Activated naive CD4-positive, alpha-beta T cell treated with Interleukin-2 at 50 U/mL for 16 hours (primary cell): ENCODE results near the gene PAQR7.

ENCODE experiments used
- DNase-seq: peaks from one replicate; pipeline ENCODE4 v3.0.0-alpha.2; 2020

The PAQR7 gene

DNA sequence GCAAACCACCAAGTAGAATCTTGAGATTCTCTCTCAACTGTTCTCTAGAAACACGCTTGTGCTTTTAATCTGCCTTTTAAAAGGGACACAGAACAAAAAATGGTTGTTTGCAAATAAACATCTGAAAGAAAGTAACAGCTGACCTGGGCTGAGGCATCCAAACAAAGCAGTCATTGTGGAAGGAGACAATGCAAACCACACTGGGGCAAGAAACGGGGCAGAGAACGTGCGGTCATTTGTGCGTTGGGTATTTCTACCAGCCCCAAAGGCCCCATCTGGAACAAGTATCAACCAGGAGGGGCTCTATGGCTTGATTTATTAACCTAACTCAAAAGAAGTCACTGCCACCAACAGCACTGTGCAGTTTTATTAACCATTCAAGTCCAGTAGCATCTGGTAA is 24.7 kb upstream of the PAQR7 start:
- no peak for DNase-seq

DNA sequence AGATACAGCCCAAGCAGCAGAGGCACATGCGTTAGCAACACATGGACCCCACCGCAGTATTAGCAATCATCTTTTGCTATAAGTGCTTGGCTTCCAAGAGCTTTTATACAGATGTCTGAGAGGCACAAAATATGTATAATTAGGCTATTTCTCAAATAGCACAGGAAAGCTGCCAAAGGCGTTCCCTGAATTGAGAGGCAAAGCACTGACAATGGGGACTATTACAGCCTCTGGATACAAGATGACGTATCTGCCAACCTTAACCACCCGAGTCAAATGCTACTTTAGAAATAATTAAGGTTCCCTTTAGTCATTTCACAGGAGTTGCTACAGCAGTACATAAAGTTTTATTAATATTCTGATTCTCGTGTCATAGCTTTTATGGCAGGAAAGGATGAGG is 24.3 kb upstream of the PAQR7 start:
- DNase-seq = no peak

DNA sequence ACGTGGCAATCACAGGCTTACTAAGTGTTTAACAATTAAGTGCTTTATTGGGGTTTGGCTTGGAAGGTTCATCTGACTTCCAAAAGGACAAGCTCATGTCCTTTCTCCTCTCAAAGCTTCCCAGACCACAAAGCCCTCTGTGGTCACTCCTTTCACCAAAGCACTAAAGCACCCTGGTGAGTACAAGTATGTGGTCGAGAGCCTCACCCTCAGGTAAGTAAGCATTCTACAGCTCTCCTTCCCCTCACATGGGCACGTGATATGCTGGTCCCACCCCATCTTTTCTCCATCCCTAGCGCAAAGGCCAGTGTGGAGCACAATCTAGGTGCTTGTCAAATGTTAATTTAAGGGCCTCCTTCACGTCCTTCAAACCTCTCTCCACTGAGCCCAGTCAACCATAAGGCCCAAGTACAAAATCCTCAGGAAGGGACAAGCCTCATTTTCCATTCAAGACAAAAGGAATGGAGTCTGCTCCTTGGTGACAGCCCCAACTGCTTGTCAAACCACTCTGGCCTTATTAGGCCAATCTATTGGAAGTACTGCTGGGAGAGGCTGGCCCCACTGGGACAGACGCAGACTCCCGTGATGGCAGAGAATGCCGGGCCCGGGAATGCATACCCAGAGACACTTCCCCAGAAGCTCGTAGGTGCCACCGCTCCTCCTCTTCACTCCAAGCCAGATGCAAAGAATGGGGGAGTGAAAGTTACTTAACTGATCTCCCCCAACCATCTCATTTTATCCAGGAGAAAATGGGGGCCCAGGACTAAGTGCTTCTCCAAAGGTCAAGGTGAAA is 22.9 kb upstream of the PAQR7 start:
- DNase-seq = no peak

DNA sequence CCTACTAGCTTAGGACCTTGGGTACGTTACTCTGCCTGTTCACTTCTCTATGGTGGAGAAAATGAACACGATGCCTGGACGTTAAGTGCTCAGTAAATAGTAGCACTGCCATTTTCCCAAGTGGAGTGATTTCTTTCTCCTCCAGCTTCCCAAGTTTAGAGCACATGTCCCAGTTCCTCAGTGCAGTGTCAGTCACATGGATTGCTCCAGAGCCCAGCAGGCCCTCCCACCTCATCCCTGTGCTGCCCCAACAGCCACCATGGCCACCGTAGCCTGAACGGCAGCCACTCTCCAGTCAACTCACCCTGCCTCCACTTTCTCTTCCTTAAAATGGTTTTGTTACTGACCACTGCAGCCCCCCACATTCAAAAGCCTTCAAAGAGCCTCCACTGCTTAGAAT is 22.2 kb upstream of the PAQR7 start:
- DNase-seq = no peak

DNA sequence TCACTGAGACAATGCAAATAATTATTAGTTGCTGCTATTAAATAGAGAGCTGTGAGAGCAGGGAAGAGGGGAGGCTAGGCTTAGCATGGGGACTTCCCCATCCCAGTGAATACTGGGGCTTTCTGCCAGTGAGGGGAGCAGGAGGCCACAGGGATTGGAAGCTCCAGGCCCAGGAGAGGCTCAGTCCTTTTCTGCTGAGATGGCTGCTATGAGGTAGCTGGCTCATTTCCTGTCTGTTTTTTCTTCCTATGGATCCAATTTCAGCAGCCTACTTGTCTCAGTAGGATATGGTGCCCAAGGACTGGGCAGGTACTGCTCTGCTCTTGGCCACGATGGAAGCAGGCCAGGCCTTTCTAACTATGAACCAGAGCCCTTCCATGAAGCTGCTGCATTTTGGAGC is 20.8 kb upstream of the PAQR7 start:
- DNase-seq = no peak

DNA sequence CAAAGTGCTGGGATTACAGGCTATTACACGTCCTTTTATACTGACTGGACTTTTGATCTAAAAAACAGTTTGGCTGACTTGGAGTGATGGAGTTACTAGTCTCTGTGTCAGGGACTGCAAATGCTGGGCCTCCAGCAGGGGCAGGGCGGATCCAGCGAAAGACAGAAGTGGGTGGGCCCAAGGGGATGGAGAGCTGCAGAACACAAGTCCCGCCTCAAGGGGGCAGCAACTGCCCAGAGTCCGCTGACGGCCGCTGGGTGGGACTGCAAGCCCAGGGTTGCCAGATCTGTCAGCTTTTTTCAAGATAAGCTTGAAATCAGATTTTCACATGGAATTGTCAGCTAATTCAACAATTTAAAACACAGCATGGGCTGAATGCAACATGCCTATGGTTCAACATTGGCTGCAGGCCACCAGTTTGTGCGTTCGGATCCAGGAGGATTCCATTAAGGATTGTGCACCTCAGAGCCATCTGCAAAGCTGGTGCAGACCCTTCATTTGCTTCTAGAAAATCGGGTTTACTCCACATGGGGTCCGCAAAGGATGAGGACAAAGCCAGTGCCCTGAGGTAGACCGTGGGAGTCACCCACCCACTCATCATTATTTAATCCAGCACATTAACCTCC is 20.0 kb upstream of the PAQR7 start:
- peak; percentile 89 for DNase-seq

DNA sequence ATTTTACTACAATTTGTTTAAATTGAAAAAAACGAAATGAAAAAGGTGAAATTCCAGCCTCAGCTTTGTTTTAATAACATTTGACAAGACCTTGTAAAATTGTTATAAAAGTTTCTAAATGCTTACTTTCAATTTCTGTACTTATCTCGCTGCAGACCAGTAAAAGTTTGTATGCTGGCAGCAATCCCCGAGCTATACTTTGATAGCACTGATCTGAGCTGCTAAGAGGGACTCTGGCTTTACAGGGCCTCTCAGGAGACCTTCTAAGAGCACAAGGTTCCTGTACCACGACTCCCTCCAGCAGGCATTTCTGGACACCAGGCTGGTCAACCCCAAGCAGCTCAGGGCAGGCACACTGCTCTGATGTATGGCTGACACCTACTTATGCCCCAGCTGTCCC is 17.6 kb upstream of the PAQR7 start:
- no peak for DNase-seq

DNA sequence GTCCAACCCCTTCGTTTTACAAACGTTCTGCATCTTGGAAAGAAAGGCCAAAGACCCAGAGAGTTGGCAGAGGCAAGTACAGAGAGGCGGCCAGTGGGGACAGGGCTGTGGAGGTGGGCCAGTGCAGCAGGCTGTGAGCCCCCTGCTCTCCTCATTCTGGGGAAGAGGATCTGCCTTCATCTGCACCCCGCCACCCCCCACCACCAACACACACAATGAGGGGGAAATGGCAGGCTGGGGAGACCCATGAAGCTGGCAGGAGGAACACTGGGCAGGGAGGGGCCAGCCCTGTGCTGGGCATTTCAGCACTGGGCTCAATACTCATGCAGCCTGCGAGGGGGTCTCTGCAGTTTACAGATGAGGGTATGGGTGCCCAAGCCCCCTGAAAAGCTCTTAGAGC is 16.1 kb upstream of the PAQR7 start:
- DNase-seq = no peak

DNA sequence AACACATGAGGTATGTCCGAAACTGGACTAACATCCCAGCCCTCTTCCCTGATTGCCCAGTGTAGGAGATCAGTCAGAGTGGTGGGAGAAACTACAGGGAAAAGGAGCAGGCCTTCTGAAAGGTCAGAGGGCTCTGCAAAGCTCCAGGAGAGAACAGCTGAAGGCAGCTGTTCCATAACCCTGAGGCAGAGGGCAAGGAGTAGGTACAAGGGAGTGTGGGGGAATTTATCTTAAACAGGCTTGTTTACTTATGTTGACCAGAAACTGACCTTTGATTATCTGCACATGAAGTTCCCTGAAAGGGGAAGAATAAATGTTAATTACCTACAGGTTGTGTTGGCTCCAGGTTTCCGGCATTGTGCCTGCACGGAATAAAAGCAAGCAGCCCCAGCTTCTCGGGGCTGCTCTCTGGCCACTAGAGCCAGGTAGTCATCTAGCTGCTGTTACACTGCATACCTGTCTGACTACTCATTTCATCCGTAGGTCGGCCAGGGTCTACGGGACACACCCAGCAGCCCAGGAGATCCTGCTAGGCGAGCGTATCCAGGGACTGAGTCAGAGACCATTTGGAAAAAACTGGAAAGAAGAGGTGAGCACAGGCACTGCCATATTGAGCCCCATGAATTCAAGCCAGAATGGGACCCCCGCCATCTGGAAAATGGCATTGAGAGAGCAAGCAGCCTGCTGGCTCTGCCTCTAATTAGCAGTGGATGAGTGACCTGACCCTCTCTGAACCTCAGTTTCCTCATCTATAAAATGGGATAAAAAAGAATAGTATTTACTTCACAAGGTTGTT is 14.9 kb upstream of the PAQR7 start:
- DNase-seq = no peak

DNA sequence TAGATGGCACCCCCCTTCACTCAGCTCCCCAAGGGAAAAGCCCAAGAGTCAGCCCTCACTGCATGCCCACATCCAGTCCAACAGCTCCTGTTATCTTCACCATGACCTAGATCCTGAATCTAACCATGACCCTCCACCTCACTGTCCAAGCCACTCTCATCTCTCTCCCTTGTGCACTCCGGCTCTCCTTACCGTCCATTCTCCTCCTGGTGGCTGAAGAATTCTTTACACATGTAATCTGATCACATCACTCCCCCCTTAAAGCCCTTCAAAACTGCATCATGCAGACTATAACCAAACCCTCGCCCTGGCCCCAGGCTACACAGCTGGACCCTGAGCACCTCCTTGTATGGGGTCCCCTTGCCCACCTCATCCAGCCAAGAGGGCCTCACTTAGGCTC is 14.0 kb upstream of the PAQR7 start:
- DNase-seq = no peak

DNA sequence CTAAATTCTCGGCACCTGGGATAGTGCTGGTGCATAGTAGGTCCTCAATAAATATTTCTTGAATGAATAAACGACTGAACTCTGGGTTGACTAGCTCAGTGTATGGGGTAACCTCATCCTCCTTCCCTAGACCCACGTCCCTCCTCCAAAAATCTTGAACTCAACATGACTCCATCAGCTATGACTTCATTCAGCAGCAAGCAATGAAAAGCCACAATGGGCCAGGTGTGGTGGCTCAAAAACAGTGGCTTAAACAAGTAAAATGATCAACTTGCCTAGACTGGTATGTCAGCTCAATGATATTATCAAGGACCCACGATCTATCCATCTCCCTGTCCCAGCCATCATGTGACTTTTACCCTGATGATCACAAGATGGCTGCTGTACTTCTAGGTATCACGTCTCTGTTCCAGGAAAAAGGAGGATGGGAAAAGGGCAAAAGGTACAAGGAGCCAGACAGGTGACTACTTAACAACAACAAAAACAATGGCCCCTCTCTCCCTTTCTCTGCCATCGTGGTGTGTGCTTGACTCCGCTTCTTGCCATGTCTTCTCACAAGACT is 13.0 kb upstream of the PAQR7 start:
- DNase-seq = no peak

DNA sequence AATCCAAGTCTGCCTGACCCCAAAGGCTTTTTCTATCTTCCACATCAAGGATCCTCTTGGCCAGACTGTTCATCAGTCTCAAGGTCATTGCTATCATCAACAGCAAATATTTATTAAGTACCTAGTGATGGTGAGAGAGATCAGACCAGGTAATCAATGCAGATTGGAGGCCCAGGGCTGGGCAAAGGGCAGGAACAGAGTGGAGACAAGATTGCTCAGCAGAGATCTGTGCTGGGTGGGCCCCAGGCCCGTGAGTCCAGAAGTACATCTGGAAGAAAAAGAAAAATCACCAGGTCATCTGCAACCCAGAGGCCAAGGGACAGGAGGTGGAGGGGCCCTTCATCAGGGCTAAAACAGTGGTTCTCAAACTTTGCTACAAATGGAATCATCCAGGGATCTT is 10.1 kb upstream of the PAQR7 start:
- DNase-seq = no peak

DNA sequence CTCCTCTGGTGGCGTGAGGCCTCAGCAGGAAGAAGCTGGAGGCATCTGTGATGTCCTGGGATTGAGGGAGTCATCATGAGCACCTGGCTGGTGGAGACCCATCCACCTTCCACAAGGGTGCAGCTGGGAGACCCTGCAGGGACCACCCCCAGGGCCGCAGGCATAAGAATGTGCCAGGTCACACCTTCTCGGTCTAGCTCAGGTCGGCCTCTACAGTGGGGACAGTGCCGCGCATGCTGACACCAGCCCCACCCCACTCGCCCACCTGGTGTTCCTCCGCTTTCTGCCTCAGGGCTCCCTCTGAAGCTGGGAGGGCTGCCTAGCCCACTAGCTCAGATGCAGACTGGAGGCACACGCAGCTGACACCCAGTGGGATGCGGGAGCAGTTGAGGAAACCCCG is 5.8 kb upstream of the PAQR7 start:
- DNase-seq = no peak

DNA sequence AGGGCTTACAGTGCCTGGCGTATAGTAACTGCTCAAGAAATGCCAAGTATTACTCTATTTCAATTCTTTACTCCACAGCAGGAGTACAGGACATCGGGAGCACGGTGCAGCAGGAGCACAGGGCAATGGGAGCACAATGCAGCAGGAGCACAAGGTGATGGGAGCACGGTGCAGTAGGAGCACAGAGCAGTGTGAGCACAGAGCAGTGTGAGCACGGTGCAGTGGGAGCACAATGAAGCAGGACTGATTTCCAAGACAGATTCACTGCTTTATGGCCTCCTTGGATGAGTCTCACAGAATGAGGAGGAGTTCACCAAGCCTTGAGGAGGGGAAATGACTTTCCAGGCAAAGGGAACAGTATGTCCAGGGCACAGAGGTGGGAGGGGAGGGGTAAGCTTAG is 5.0 kb upstream of the PAQR7 start:
- DNase-seq = no peak

DNA sequence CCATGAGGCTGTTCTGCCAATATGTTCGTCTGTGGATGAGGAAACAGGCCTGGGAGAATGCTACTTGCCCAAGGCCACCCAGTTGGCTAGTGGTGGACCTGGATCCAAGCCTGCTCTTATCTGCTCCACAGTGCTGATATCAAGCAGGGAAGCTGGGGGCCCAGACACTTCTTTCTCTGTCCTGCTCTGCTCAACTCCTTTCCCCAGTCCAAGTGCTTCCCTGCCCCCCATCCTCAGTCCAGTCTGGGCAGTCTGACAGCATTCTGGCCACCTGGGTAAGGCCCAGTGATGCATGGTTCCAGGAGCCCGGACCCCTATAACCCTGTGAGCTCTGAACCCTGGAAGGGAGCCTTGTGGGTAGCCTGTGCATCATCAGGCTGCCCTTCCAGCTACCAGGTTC is 4.2 kb upstream of the PAQR7 start:
- DNase-seq = no peak

DNA sequence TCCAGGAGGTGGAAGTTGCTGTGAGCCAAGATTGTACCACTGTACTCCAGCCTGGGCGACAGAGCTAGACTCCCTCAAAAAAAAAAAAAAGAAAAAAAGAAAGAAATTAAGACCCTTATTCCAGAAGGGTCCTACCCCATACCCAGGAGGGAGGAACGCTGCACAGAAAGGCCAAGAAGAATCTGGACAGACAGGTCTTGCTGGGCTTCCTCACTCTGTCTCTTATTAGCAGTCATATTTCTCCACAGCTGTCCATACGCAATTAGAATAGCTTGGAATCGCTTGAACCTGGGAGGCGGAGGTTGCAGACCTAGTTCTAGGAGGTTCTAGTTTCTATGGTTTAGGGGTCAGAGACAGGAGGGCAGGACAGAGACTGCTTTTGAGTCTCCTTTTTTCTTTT is 3.2 kb upstream of the PAQR7 start:
- no peak for DNase-seq

DNA sequence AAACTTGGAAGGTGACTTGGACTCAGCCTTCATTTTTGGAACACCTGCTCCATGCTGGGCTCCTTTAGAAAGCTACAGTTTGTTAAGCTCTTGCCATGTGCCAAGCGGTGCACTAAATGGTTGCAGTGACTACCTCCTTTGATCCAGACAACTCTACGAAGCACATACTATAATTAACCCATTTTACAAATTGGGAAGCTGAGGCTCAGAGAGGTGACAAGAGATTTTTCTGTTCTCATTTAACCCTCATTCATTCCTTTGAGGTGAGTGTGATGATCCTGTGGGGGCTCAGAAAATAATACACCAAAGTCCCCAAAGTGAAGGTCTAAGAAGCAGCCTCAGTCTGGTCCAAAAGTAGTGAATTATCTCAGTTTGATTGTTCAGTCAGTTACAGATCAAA is 1.6 kb upstream of the PAQR7 start:
- DNase-seq = no peak

DNA sequence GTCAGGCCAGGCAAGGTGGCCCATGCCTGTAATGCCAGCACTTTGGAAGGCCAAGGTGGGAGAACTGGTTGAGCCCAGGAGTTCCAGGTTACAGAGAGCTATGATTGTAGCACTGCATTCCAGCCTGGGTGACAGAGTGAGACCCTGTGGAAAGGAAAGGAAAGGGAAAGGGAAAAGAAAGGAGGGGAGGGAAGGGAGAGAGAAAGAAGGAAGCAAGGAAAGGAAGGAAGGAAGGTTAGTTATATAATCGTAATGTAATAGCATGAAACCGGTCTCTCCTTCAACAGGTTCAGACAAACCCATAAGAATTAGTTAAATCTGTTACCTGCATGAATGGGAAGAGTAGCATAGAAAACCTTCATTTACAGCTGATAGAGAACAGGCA is 1.2 kb upstream of the PAQR7 start:
- no peak for DNase-seq

DNA sequence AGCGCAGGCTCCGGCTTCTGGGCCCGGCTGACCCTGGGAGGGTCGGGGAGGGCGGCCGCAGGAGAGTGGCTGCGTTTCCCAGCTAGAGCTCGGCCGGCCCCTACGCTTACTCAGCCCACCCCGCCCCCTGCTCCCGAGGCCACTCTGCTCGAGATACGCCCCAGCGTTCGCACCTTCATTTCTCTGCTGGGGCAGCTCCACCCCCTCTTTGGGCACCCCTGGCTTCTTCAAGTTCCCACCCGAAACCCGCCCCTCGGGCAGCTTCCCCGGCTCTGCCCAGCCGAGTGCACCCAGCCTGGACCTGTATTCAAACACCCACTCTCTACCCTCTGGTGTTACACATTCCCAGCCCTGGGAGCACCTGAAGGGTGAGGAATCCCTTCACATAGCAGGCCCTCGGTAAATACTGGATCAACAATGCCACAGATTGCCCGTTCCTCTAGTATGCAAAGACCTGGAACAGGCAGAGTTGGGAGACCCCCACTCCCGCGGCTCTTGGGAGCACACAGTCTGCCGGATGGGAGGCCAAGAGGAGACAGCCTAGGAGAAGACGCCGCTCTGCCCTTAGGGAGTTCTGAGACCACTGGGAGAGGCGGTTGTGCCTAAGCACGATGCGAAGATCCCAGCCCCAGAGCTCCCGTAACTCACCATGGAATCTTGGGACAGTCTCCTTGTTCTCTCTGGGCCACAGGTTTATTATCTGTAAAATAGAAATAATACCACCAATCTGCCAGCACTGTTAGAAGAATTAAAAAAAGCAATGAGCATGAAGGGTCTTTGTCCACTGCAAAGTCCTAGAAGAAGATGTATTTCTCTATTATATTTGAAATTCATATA is 566 bp upstream of the PAQR7 start:
- no peak for DNase-seq

DNA sequence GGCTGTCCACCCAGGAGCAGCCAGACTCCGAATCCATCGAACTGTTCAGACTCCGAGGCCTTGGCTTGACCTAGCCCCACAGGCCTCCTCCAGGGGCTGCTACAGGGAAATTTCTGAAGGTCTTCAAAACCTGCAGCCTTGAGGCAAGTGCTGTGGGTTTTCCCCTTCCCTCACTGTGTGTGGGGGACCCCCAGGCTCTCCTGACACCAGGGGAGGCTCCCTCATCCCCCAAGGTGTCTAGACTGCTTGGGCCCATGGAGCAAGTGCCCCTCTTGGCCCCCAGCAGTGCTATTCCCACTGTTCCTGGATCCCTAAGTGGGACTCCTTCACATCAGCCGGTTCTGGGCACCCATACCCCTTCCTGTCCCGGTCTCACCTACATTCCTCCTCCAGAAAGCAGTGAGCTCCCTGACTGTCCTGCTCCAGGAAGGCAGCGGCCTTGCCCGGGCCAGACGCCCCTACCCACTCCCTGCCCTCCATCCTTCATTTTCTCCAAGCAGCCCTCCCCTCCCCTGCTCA is 814 bp downstream of the PAQR7 start:
- no peak for DNase-seq

DNA sequence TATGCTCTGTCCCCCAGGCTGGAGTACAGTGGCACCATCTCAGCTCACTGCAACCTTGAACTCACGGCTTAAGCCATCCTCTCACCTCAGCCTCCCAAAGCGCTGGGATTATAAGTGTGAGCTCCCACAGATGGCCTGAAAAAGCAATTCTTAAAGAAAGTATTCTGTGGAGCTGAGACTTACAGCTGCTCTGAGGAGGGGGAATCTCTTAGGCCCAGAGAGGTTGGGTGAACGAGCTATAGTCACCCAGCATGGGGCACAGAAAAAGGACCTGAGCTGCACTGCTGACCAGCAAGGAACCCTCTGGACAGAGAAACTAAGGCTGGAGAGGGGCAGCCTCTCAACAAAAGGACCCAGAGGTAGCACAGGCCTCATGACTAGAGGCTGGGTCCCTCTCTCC is 1.3 kb downstream of the PAQR7 start:
- no peak for DNase-seq

DNA sequence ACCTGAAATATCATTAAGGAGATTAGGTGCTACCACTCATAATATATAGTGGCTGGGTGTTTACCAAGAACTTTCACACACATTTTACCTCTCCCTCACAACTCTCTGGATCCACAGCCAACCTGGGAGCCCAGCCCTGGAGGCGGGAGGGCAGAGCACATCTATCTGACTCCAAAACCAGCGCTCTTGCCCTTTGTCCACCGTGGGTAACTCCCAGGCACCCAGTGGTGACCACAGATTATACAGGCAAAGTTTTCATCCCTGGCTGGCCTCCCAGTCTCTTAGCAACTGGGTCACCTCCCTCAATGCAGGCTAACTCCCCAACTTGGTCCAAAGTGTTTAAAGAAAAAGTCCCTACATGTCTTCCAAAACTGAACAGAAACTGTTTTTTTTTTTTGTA is 2.4 kb downstream of the PAQR7 start:
- no peak for DNase-seq

DNA sequence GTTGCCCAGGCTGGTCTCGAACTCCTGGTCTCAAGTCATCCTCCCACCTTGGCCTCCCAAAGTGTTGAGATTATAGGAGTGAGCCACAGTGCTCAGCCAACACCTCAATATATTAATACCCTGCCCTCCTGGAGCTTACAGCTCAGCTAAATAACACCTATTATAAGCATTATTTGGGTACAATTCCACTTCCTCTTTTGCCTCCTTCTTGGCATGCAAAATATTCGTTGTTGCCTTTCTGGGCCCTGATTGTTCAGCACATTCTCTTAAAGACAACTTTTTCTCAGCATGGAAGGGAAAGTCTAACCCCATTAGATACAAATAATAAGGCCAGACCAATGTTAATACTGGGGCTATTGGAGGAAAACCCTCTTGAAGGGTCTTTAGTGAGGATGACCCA is 2.8 kb downstream of the PAQR7 start:
- DNase-seq = no peak
